ENCODE results near the gene NAA40.
"Not testable (repeated sequence)": the region's sequence is repeated elsewhere in the genome, so short reads cannot be mapped to it uniquely, and the experiment has no call there.

Gene NAA40

DNA sequence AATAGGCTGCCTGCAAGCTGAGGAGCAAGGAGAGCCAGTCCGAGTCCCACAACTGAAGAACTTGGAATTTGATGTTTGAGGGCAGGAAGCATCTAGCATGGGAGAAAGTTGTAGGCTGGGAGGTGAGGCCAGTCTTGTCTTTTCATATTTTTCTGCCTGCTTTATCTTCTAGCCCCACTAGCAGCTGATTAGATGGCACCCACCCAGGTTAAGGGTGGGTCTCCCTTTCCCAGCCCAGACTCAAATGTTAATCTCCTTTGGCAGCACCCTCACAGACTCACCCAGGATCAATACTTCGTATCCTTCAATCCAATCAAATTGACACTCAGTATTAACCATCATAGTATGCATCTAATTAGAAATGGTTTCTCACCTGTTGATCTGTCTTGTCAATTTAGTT is 30.7 kb downstream of the NAA40 start:
- Histone ChIP-seq H3K27me3 (ENCODE audit: insufficient read depth, low read length, poor library complexity) (no peaks in the 10 kb centered on the region), H3K27ac (ENCODE audit: low read length) (no peak overlapping the region), H3K4me1 (ENCODE audit: insufficient read depth, low read length) (peaks cover 6% of the 10 kb centered on the region), H3K4me2 (ENCODE audit: insufficient read depth, low read length) (no peak overlapping the region), H3K36me3 (ENCODE audit: insufficient read depth, low read length) (peaks cover under 1% of the 10 kb centered on the region; the same call in 1 of the 2 replicates), H3K4me3 (ENCODE audit: low read depth in 1 of 2, low read length in 2 of 2) (no peak overlapping the region), H3K9ac (ENCODE audit: low read depth, low read length) (no peak overlapping the region), H4K20me1 (ENCODE audit: insufficient read depth, low read length) (no peaks in the 10 kb centered on the region), H3K9me3 (ENCODE audit: insufficient read depth, low read length, severe bottlenecking) (no peaks in the 10 kb centered on the region), H3K79me2 (ENCODE audit: insufficient read depth, low read length) (peaks cover under 1% of the 10 kb centered on the region), H2AFZ (ENCODE audit: low read depth, low read length) (no peak overlapping the region)
- DNase-seq (no peak), ATAC-seq (ENCODE audit: insufficient read depth, low read depth) (no peak)
- no peak for TF ChIP-seq CTCF (IDR thresholded peaks at IDR 0.05; ENCODE audit: borderline replicate concordance, extremely low read depth, low read length, poor library complexity, severe bottlenecking)
- no peak for TF ChIP-seq EZH2 (IDR thresholded peaks at IDR 0.05; ENCODE audit: borderline replicate concordance, low read depth, low read length, severe bottlenecking)

DNA sequence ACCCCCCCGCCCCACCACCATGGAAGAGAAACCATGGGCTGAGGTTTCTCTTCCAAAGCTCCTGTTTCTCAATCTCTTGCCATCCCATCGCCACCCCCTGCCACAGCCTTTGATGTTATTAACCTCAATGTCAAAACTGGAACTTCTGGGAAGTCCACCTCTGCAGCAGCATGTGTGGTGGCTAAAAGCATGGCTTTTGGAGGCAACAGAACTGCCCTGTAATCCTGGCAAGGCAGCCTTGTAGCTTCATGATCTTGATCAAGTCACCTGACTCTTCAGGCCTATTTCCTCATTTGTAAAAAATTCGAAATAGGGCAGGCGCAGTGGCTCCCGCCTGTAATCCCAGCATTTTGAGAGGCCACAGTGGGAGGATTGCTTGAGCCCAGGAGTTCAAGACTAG is 32.1 kb downstream of the NAA40 start:
- DNase-seq (no peak), ATAC-seq (ENCODE audit: insufficient read depth, low read depth) (no peak)
- no peak overlapping the region for H3K4me3 ChIP-seq (ENCODE audit: low read depth in 1 of 2, low read length in 2 of 2)
- H3K4me1 ChIP-seq (ENCODE audit: insufficient read depth, low read length), result peaks cover 12% of the 10 kb centered on the region
- peaks cover 3% of the 10 kb centered on the region; the same call in 1 of the 2 replicates for H4K20me1 ChIP-seq (ENCODE audit: insufficient read depth, low read length)
- H3K27me3 ChIP-seq (ENCODE audit: insufficient read depth, low read length, poor library complexity), result no peaks in the 10 kb centered on the region
- H3K27ac ChIP-seq (ENCODE audit: low read length), result no peak overlapping the region
- no peak overlapping the region for H3K9ac ChIP-seq (ENCODE audit: low read depth, low read length)
- peaks cover 15% of the 10 kb centered on the region for H3K79me2 ChIP-seq (ENCODE audit: insufficient read depth, low read length)
- no peak overlapping the region for H3K4me2 ChIP-seq (ENCODE audit: insufficient read depth, low read length)
- no peak overlapping the region for H2AFZ ChIP-seq (ENCODE audit: low read depth, low read length)
- H3K9me3 ChIP-seq (ENCODE audit: insufficient read depth, low read length, severe bottlenecking), result no peaks in the 10 kb centered on the region
- peaks cover 7% of the 10 kb centered on the region for H3K36me3 ChIP-seq (ENCODE audit: insufficient read depth, low read length)
- TF ChIP-seq CTCF (IDR thresholded peaks at IDR 0.05; ENCODE audit: borderline replicate concordance, extremely low read depth, low read length, poor library complexity, severe bottlenecking) (no peak), EZH2 (IDR thresholded peaks at IDR 0.05; ENCODE audit: borderline replicate concordance, low read depth, low read length, severe bottlenecking) (no peak)

DNA sequence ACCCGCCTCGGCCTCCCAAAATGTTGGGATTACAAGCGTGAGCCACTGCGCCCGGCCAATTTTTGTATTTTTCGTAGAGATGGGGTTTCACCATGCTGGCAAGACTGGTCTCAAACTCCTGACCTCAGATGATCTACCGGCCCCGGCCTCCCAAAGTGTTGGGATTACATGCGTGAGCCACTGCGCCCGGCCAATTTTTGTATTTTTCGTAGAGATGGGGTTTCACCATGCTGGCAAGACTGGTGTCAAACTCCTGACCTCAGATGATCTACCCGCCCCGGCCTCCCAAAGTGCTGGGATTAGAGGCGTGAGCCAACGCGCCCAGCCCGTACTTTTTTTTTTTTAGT is 35.1 kb downstream of the NAA40 start:
- Histone ChIP-seq H4K20me1 (ENCODE audit: insufficient read depth, low read length) (peaks cover 17% of the 10 kb centered on the region; the same call in 1 of the 2 replicates), H3K4me1 (ENCODE audit: insufficient read depth, low read length) (peaks cover 27% of the 10 kb centered on the region), H3K36me3 (ENCODE audit: insufficient read depth, low read length) (peaks cover 29% of the 10 kb centered on the region), H3K4me3 (ENCODE audit: low read depth in 1 of 2, low read length in 2 of 2) (peak overlapping the region in 1 of 2 experiments; percentile 82; a peak in 2 of 4 replicates), H3K27ac (ENCODE audit: low read length) (peak overlapping the region; percentile 54), H3K79me2 (ENCODE audit: insufficient read depth, low read length) (peaks cover 42% of the 10 kb centered on the region), H2AFZ (ENCODE audit: low read depth, low read length) (peak overlapping the region; percentile 55; the same call in 1 of the 2 replicates)
- ATAC-seq (ENCODE audit: insufficient read depth, low read depth); DNase-seq; H3K9me3 ChIP-seq (ENCODE audit: insufficient read depth, low read length, severe bottlenecking); H3K9ac ChIP-seq (ENCODE audit: low read depth, low read length); H3K4me2 ChIP-seq (ENCODE audit: insufficient read depth, low read length); H3K27me3 ChIP-seq (ENCODE audit: insufficient read depth, low read length, poor library complexity): not testable (repeated sequence)

- H3K4me3 ChIP-seq (ENCODE audit: low read depth in 1 of 2, low read length in 2 of 2), result peak within 1 kb of the TSS; percentile 68 to 82; a peak in 3 of 4 replicates
Measured at GRCh38 chr11:63974259-63975143, 35.7 kb downstream of the NAA40 start, which contains the start of gene COX8A. TSS of gene COX8A (plus strand) at chr11:63974620. CDS start at chr11:63974681, 61 bp downstream.

More at GRCh38 chr11:63974259-63975143, 35.7 kb downstream of the NAA40 start, which contains the start of gene COX8A:
- ATAC-seq (ENCODE audit: insufficient read depth, low read depth) (peak; percentile 99), DNase-seq (peak; percentile 99)
- H3K27ac ChIP-seq (ENCODE audit: low read length), result peak within 1 kb of the TSS; percentile 96
- H3K27me3 ChIP-seq (ENCODE audit: insufficient read depth, low read length, poor library complexity), result no peaks in the 10 kb centered on the region
- H4K20me1 ChIP-seq (ENCODE audit: insufficient read depth, low read length), result peaks cover 21% of the 10 kb centered on the region; the same call in 1 of the 2 replicates
- H3K4me1 ChIP-seq (ENCODE audit: insufficient read depth, low read length), result peaks cover 27% of the 10 kb centered on the region
- TF ChIP-seq EZH2 (IDR thresholded peaks at IDR 0.05; ENCODE audit: borderline replicate concordance, low read depth, low read length, severe bottlenecking) (no peak), CTCF (IDR thresholded peaks at IDR 0.05; ENCODE audit: borderline replicate concordance, extremely low read depth, low read length, poor library complexity, severe bottlenecking) (no peak)
- peaks cover 48% of the 10 kb centered on the region for H3K79me2 ChIP-seq (ENCODE audit: insufficient read depth, low read length)
- peak within 1 kb of the TSS; percentile 93 for H3K9ac ChIP-seq (ENCODE audit: low read depth, low read length)
- no peaks in the 10 kb centered on the region for H3K9me3 ChIP-seq (ENCODE audit: insufficient read depth, low read length, severe bottlenecking)
- H3K36me3 ChIP-seq (ENCODE audit: insufficient read depth, low read length), result peaks cover 30% of the 10 kb centered on the region
- peak within 1 kb of the TSS; percentile 68 for H3K4me2 ChIP-seq (ENCODE audit: insufficient read depth, low read length)
- H2AFZ ChIP-seq (ENCODE audit: low read depth, low read length), result peak within 1 kb of the TSS; percentile 87
